Sigmoid colon (tissue), 7 donors: Measurements from ENCODE around the gene KCNK1. TPM values are rescaled to one million over a fixed set of nuclear protein-coding genes. Genes with fewer than 3 reads are reported as not detected.

ENCODE experiments used
- DNase-seq: peaks from one replicate; pipeline ENCODE4 v3.0.0-alpha.2; 2019
- H3K27ac ChIP-seq, 4 donors: fragments of 200-600 bp; sonication (generic); one replicate each; pipeline ENCODE4 v1.5.1; 2016 to 2019; ENCODE audit warnings: mild to moderate bottlenecking in 1 of 4
- H3K27me3 ChIP-seq, 3 donors: fragments of 200-600 bp; sonication (generic); one replicate each; pipeline ENCODE4 v1.5.1; 2019; ENCODE audit warnings: mild to moderate bottlenecking in 1 of 3
- H3K36me3 ChIP-seq, 4 donors: fragments of 200-600 bp; sonication (generic); one replicate each; pipeline ENCODE4 v1.5.1; 2016 to 2019
- H3K4me1 ChIP-seq, 4 donors: fragments of 200-600 bp; sonication (generic); one replicate each; pipeline ENCODE4 v1.5.1; 2017 to 2019
- H3K4me3 ChIP-seq, 4 donors: fragments of 200-600 bp; sonication (generic); one replicate each; pipeline ENCODE4 v1.5.1; 2017 to 2019; ENCODE audit warnings: mild to moderate bottlenecking in 2 of 4, moderate library complexity in 1 of 4
- H3K9me3 ChIP-seq, 4 donors: fragments of 200-600 bp in 3 of 4; sonication (generic) in 3 of 4; one replicate each; pipeline versions ENCODE4 v1.5.1 to v1.6.1; 2013 to 2019
- EP300 ChIP-seq, 4 donors: sonication (generic); formaldehyde crosslinking; IDR thresholded peaks; one replicate each; pipeline ENCODE4 v1.6.1; 2017; ENCODE audit warnings: antibody characterized with exemption in 4 of 4
- POLR2A ChIP-seq, 2 donors: fragments of 450-650 bp; IDR thresholded peaks; one replicate each; pipeline ENCODE4 v1.6.1; 2016; ENCODE audit warnings: antibody characterized with exemption in 2 of 2, mild to moderate bottlenecking in 2 of 2, moderate library complexity in 2 of 2
- POLR2AphosphoS5 ChIP-seq, 4 donors: sonication (generic); formaldehyde crosslinking; IDR thresholded peaks; one replicate each; pipeline ENCODE4 v1.6.1; 2017; ENCODE audit warnings: antibody characterized with exemption in 4 of 4
- WGBS, 2 donors: extraction: QIAGEN DNeasy Blood & Tissue Kit; methylation state at CpG; one replicate each; pipeline ENCODE4 v1.1.7; 2013; 5-methylcytosine and 5-hydroxymethylcytosine counted together
- intact Hi-C: fragments of 100-400 bp; cut with DNase I; formaldehyde crosslinking; loops from one replicate; pipeline ENCODE4 v1.15.1; 2023
- polyA plus RNA-seq, 3 donors: library from polyadenylated mRNA; stranded (reverse); fragments of 200-250 nt; gene quantifications; one replicate each; pipeline ENCODE4 v1.2.3, GENCODE V29; 2013
- total RNA-seq, 4 donors: library from RNA; depleted of rRNA; stranded (reverse); fragments of >200 nt; gene quantifications; one replicate each; pipeline ENCODE4 v1.1.0, GENCODE V29; 2016
- TF ChIP-seq, protein P1 (sequence below), 4 experiments: fragments of 450-650 bp in 3 of 4; fragments of 200-600 bp in 1 of 4; IDR thresholded peaks; one replicate each; pipeline ENCODE4 v1.5.1; 2016 to 2019; ENCODE audit warnings: antibody characterized with exemption in 4 of 4, mild to moderate bottlenecking in 3 of 4, moderate library complexity in 2 of 4
- donor health status: healthy with polysubstance abuse.
- donor health status: Bipolar disorder and iron deficiency.
- donor health status: healthy.

Gene KCNK1
- total and polyA plus RNA-seq, 7 donors = 0.95 to 26.8 (median 12.8) TPM; not detected in 1

GRCh38 chr1:233640179-233640578, 26.3 kb downstream of the KCNK1 start:
- TF ChIP-seq POLR2A (IDR thresholded peaks at IDR 0.05) = no peak
- no peak for TF ChIP-seq POLR2AphosphoS5 (IDR thresholded peaks at IDR 0.05)
- TF ChIP-seq EP300 (IDR thresholded peaks at IDR 0.05) = no peak
- TF ChIP-seq, protein P1, sequence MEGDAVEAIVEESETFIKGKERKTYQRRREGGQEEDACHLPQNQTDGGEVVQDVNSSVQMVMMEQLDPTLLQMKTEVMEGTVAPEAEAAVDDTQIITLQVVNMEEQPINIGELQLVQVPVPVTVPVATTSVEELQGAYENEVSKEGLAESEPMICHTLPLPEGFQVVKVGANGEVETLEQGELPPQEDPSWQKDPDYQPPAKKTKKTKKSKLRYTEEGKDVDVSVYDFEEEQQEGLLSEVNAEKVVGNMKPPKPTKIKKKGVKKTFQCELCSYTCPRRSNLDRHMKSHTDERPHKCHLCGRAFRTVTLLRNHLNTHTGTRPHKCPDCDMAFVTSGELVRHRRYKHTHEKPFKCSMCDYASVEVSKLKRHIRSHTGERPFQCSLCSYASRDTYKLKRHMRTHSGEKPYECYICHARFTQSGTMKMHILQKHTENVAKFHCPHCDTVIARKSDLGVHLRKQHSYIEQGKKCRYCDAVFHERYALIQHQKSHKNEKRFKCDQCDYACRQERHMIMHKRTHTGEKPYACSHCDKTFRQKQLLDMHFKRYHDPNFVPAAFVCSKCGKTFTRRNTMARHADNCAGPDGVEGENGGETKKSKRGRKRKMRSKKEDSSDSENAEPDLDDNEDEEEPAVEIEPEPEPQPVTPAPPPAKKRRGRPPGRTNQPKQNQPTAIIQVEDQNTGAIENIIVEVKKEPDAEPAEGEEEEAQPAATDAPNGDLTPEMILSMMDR (IDR thresholded peaks at IDR 0.05) = no peak
- Histone ChIP-seq H3K27ac (no peak overlapping the region), H3K36me3 (no peaks in the 10 kb centered on the region), H3K4me3 (no peak overlapping the region), H3K4me1 (no peaks in the 10 kb centered on the region), H3K27me3 (no peaks in the 10 kb centered on the region), H3K9me3 (no peaks in the 10 kb centered on the region)
- intact Hi-C loops = no loop called here
- DNase-seq = no peak
- WGBS, 2 donors = 77 to 96% methylated on average over 3 of the region's 3 CpGs

DNA sequence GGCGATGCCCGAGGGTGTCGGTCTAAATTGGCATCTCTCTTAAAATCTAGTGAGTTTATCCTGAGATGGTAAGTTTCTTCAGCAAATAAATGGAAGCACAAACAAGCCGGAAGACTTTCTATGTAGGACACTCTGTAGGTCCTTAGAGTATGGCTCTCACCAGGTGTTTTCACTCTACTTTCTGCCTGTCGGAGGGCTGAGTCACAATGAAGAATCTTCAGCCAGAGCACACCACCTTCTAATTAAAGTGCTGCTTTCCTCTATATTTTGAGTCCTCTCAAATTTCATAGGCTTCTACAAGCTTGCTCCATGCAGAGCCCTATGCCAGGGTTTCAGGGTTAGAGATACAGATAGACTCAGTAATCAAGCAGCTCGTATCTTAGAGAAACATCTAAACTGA, 27.1 kb downstream of the KCNK1 start:
- H3K4me3 ChIP-seq = no peak overlapping the region

GRCh38 chr1:233647073-233647472, 33.2 kb downstream of the KCNK1 start:
- H3K9me3 ChIP-seq = no peaks in the 10 kb centered on the region
- 69 to 74% methylated on average over 4 of the region's 4 CpGs for WGBS, 2 donors
- no peak overlapping the region for H3K27ac ChIP-seq
- H3K36me3 ChIP-seq = no peaks in the 10 kb centered on the region
- no peaks in the 10 kb centered on the region for H3K27me3 ChIP-seq
- no peaks in the 10 kb centered on the region for H3K4me1 ChIP-seq
- DNase-seq = no peak
- intact Hi-C loops = no loop called here
- H3K4me3 ChIP-seq = no peak overlapping the region
- TF ChIP-seq, protein P1 (IDR thresholded peaks at IDR 0.05) = no peak
- TF ChIP-seq EP300 (IDR thresholded peaks at IDR 0.05) (no peak), POLR2A (IDR thresholded peaks at IDR 0.05) (no peak), POLR2AphosphoS5 (IDR thresholded peaks at IDR 0.05) (no peak)

More for the DNA sequence above, 27.1 kb downstream of the KCNK1 start:
- Histone ChIP-seq H3K27ac (no peak overlapping the region), H3K4me1 (no peaks in the 10 kb centered on the region), H3K9me3 (no peaks in the 10 kb centered on the region), H3K36me3 (no peaks in the 10 kb centered on the region), H3K27me3 (no peaks in the 10 kb centered on the region)
- TF ChIP-seq POLR2AphosphoS5 (IDR thresholded peaks at IDR 0.05) (no peak), POLR2A (IDR thresholded peaks at IDR 0.05) (no peak), EP300 (IDR thresholded peaks at IDR 0.05) (no peak)
- TF ChIP-seq, protein P1 (IDR thresholded peaks at IDR 0.05) = no peak
- no peak for DNase-seq
- 94% methylated on average over 6 of the region's 6 CpGs for WGBS, 2 donors
- intact Hi-C loops = no loop called here

DNA sequence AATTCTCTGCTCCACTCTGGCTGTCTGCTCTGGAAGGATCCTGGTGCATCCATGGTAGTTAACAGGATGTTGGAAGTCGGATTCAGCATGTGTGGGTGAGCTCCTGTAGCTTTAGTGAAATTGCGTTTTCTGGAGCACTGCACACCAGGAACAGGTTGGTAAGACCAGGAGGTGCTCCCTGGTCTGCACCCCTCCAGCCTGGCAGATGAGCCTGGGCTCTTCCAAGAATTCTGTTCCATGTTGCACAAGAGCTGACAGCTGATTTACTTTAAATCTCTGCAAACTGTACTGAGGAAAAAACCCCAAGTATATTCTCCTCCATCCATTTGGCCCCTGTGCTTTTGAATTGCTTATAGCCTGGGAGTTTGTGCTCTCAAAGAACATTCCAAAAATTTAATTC, 33.7 kb downstream of the KCNK1 start:
- intact Hi-C loops = no loop called here
- no peak for DNase-seq
- Histone ChIP-seq H3K36me3 (no peaks in the 10 kb centered on the region), H3K27ac (no peak overlapping the region), H3K4me1 (no peaks in the 10 kb centered on the region), H3K9me3 (no peaks in the 10 kb centered on the region), H3K4me3 (no peak overlapping the region), H3K27me3 (no peaks in the 10 kb centered on the region)
- 80 to 87% methylated on average over 2 of the region's 2 CpGs for WGBS, 2 donors
- TF ChIP-seq POLR2AphosphoS5 (IDR thresholded peaks at IDR 0.05) (no peak), POLR2A (IDR thresholded peaks at IDR 0.05) (no peak), EP300 (IDR thresholded peaks at IDR 0.05) (no peak)
- TF ChIP-seq, protein P1 (IDR thresholded peaks at IDR 0.05) = no peak

- H3K4me3 ChIP-seq = no peak overlapping the region
- H3K27me3 ChIP-seq = no peaks in the 10 kb centered on the region
- intact Hi-C loops = no loop called here
- no peak overlapping the region for H3K27ac ChIP-seq
- DNase-seq = no peak
- no peak for TF ChIP-seq POLR2AphosphoS5 (IDR thresholded peaks at IDR 0.05)
- no peak for TF ChIP-seq EP300 (IDR thresholded peaks at IDR 0.05)
- no peak for TF ChIP-seq POLR2A (IDR thresholded peaks at IDR 0.05)
- TF ChIP-seq, protein P1 (IDR thresholded peaks at IDR 0.05) = no peak
- no peaks in the 10 kb centered on the region for H3K36me3 ChIP-seq
- 91 to 92% methylated on average over 5 of the region's 5 CpGs for WGBS, 2 donors
- no peaks in the 10 kb centered on the region for H3K4me1 ChIP-seq
- H3K9me3 ChIP-seq = no peaks in the 10 kb centered on the region
Observed at GRCh38 chr1:233651061-233651460, 37.2 kb downstream of the KCNK1 start.
